ENCODE measurements around the gene POU2F1.

- TF ChIP-seq CTCF (IDR thresholded peaks at IDR 0.05) (no peak), POLR2A (IDR thresholded peaks at IDR 0.05) (no peak)
Observed at GRCh38 chr1:167194182-167194581, 26.5 kb upstream of the POU2F1 start.
